B cell (primary cell): ENCODE data around the gene CLSTN2.

Experiments
- EZH2 ChIP-seq: IDR thresholded peaks from 2 replicates; pipeline ENCODE4 v1.6.1; 2012; ENCODE audit warnings: borderline replicate concordance, low read depth, mild to moderate bottlenecking, moderate library complexity, low read length; ENCODE audit not compliant: insufficient read depth, poor library complexity, severe bottlenecking
- TF ChIP-seq, protein P1 (sequence below): fragments of 200-600 bp; IDR thresholded peaks from one replicate; pipeline ENCODE4 v1.8.0; 2022; ENCODE audit warnings: antibody characterized with exemption, mild to moderate bottlenecking

DNA sequence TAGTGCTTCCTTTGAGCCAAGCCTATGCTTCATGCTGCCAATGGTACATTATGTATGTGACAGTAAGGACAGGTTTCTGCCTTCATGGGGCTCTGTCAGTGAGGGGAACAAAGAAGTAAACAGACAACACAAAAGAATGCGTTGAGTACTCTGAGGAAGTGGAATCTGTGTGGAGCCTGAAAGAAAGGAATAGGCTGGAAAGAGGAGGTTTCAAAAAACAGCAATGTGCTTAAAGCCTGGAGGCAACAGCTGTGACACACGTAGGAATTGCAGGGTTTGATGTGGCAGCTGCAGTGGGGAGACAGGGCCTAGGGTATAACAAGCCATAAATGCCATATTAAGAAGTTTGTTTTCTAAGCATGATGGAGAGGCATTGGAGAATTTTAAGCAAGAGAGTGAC, 316.7 kb downstream of the CLSTN2 start:
- TF ChIP-seq, protein P1, sequence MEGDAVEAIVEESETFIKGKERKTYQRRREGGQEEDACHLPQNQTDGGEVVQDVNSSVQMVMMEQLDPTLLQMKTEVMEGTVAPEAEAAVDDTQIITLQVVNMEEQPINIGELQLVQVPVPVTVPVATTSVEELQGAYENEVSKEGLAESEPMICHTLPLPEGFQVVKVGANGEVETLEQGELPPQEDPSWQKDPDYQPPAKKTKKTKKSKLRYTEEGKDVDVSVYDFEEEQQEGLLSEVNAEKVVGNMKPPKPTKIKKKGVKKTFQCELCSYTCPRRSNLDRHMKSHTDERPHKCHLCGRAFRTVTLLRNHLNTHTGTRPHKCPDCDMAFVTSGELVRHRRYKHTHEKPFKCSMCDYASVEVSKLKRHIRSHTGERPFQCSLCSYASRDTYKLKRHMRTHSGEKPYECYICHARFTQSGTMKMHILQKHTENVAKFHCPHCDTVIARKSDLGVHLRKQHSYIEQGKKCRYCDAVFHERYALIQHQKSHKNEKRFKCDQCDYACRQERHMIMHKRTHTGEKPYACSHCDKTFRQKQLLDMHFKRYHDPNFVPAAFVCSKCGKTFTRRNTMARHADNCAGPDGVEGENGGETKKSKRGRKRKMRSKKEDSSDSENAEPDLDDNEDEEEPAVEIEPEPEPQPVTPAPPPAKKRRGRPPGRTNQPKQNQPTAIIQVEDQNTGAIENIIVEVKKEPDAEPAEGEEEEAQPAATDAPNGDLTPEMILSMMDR: no peak
- no peak for TF ChIP-seq EZH2
